KOPT-K1 (cell line): ENCODE measurements around the gene ELOVL6.

Source experiments
- H3K27ac ChIP-seq: fragments of 200-600 bp; sonication (generic); 2 replicates; pipeline ENCODE4 v1.5.1; 2016; ENCODE audit warnings: antibody characterized with exemption, mild to moderate bottlenecking, low read depth, low read length; ENCODE audit not compliant: poor library complexity, severe bottlenecking
- H3K36me3 ChIP-seq: fragments of 200-600 bp; sonication (generic); 2 replicates; pipeline ENCODE4 v1.5.1; 2017; ENCODE audit warnings: antibody characterized with exemption, mild to moderate bottlenecking, low read length, moderate library complexity; ENCODE audit not compliant: insufficient read depth
- H3K9me3 ChIP-seq: fragments of 200-600 bp; sonication (generic); 2 replicates; pipeline ENCODE4 v1.5.1; 2017; ENCODE audit warnings: antibody characterized with exemption, low read length, mild to moderate bottlenecking; ENCODE audit not compliant: insufficient read depth, poor library complexity, severe bottlenecking

Gene ELOVL6

GRCh38 chr4:110184140-110184790 is 14.2 kb downstream of the ELOVL6 start:
- Histone ChIP-seq H3K9me3 (no peaks in the 10 kb centered on the region), H3K36me3 (no peaks in the 10 kb centered on the region; the same call in 1 of the 2 replicates), H3K27ac (no peak overlapping the region)

GRCh38 chr4:110183643-110184042 is 14.8 kb downstream of the ELOVL6 start:
- peaks cover under 1% of the 10 kb centered on the region; the same call in 1 of the 2 replicates for H3K36me3 ChIP-seq
- no peaks in the 10 kb centered on the region for H3K9me3 ChIP-seq
- H3K27ac ChIP-seq: no peak overlapping the region

- Histone ChIP-seq H3K27ac (no peak overlapping the region), H3K36me3 (peaks cover 4% of the 10 kb centered on the region), H3K9me3 (no peaks in the 10 kb centered on the region)
These were observed 15.4 kb downstream of the ELOVL6 start for GRCh38 chr4:110183058-110183457.

- H3K27ac ChIP-seq: no peak overlapping the region
- peaks cover 4% of the 10 kb centered on the region for H3K36me3 ChIP-seq
- H3K9me3 ChIP-seq: no peaks in the 10 kb centered on the region
These were observed 16.5 kb downstream of the ELOVL6 start for GRCh38 chr4:110181890-110182289.

- no peak overlapping the region for H3K27ac ChIP-seq
These were observed 22.8 kb downstream of the ELOVL6 start for GRCh38 chr4:110175634-110176033.

GRCh38 chr4:110172972-110173371 is 25.4 kb downstream of the ELOVL6 start:
- no peaks in the 10 kb centered on the region for H3K9me3 ChIP-seq
- H3K36me3 ChIP-seq: no peaks in the 10 kb centered on the region; the same call in 1 of the 2 replicates
- no peak overlapping the region for H3K27ac ChIP-seq

More at GRCh38 chr4:110175634-110176033, 22.8 kb downstream of the ELOVL6 start:
- peaks cover 4% of the 10 kb centered on the region; the same call in 1 of the 2 replicates for H3K36me3 ChIP-seq
- H3K9me3 ChIP-seq: no peaks in the 10 kb centered on the region

- H3K27ac ChIP-seq: no peak overlapping the region
- H3K36me3 ChIP-seq: no peaks in the 10 kb centered on the region
- H3K9me3 ChIP-seq: no peaks in the 10 kb centered on the region
These were observed 26.4 kb downstream of the ELOVL6 start for GRCh38 chr4:110171971-110172370.

- no peaks in the 10 kb centered on the region for H3K36me3 ChIP-seq
- no peak overlapping the region for H3K27ac ChIP-seq
These were observed 27.6 kb downstream of the ELOVL6 start for GRCh38 chr4:110170861-110171260.

GRCh38 chr4:110165382-110166286 is 32.8 kb downstream of the ELOVL6 start:
- Histone ChIP-seq H3K27ac (peak overlapping the region; percentile 66), H3K36me3 (no peaks in the 10 kb centered on the region), H3K9me3 (no peaks in the 10 kb centered on the region)

More at GRCh38 chr4:110170861-110171260, 27.6 kb downstream of the ELOVL6 start:
- no peaks in the 10 kb centered on the region for H3K9me3 ChIP-seq

- Histone ChIP-seq H3K27ac (peak overlapping the region; percentile 66), H3K9me3 (no peaks in the 10 kb centered on the region), H3K36me3 (no peaks in the 10 kb centered on the region)
These were observed 33.6 kb downstream of the ELOVL6 start for GRCh38 chr4:110164856-110165255.

GRCh38 chr4:110164251-110164650 is 34.2 kb downstream of the ELOVL6 start:
- H3K36me3 ChIP-seq: no peaks in the 10 kb centered on the region
- H3K27ac ChIP-seq: no peak overlapping the region

GRCh38 chr4:110163327-110164069 is 34.9 kb downstream of the ELOVL6 start:
- Histone ChIP-seq H3K27ac (no peak overlapping the region), H3K36me3 (no peaks in the 10 kb centered on the region), H3K9me3 (no peaks in the 10 kb centered on the region)

More at GRCh38 chr4:110164251-110164650, 34.2 kb downstream of the ELOVL6 start:
- H3K9me3 ChIP-seq: no peaks in the 10 kb centered on the region

- Histone ChIP-seq H3K36me3 (no peaks in the 10 kb centered on the region), H3K27ac (no peak overlapping the region), H3K9me3 (no peaks in the 10 kb centered on the region)
These were observed 37.8 kb downstream of the ELOVL6 start for GRCh38 chr4:110160618-110161017.

GRCh38 chr4:110159541-110159940 is 38.9 kb downstream of the ELOVL6 start:
- Histone ChIP-seq H3K36me3 (no peaks in the 10 kb centered on the region), H3K9me3 (no peaks in the 10 kb centered on the region), H3K27ac (no peak overlapping the region)

- Histone ChIP-seq H3K9me3 (no peaks in the 10 kb centered on the region), H3K27ac (no peak overlapping the region), H3K36me3 (no peaks in the 10 kb centered on the region)
These were observed 40.8 kb downstream of the ELOVL6 start for GRCh38 chr4:110157580-110157979.
